Hematopoietic multipotent progenitor cell treated with erythropoietin and hydrocortisone succinate and interleukin-3 and kit ligand, for 6 days (in vitro differentiated cells): ENCODE results near the gene STRN3.

Experiments used
- DNase-seq: peaks from one replicate; pipeline ENCODE4 v3.0.0-alpha.2; 2015

STRN3 gene

GRCh38 chr14:30864934-30865333, 161.2 kb downstream of the STRN3 start:
- no peak for DNase-seq

- peak; percentile 53 for DNase-seq
Observed at GRCh38 chr14:30861200-30861599, 165.0 kb downstream of the STRN3 start.

- no peak for DNase-seq
Observed at GRCh38 chr14:30855345-30856037, 170.7 kb downstream of the STRN3 start.

- DNase-seq, result no peak
Observed at GRCh38 chr14:30854492-30854891, 171.7 kb downstream of the STRN3 start.

GRCh38 chr14:30853946-30854345, 172.2 kb downstream of the STRN3 start:
- no peak for DNase-seq

- no peak for DNase-seq
Observed at GRCh38 chr14:30849983-30850382, 176.2 kb downstream of the STRN3 start.

- DNase-seq, result no peak
Observed at GRCh38 chr14:30849354-30849753, 176.8 kb downstream of the STRN3 start.

- peak; percentile 27 for DNase-seq
Observed at GRCh38 chr14:30848449-30849240, 177.5 kb downstream of the STRN3 start.
